Hepatocyte (in vitro differentiated cells): Measurements from ENCODE around the gene SIGLEC9. TPM values are rescaled to one million over a fixed set of nuclear protein-coding genes. Genes with fewer than 3 reads are reported as not detected.

Experiments used
- DNase-seq: peaks from one replicate; pipeline ENCODE4 v3.0.0-alpha.2; 2016; ENCODE audit warnings: low spot score
- H2AFZ ChIP-seq: fragments of 200-600 bp; sonication (generic); 2 replicates; pipeline ENCODE4 v1.6.0; 2016; ENCODE audit warnings: antibody characterized with exemption, mild to moderate bottlenecking
- H3K27ac ChIP-seq: fragments of 200-600 bp; sonication (generic); 2 replicates; pipeline ENCODE4 v1.5.1; 2016; ENCODE audit warnings: mild to moderate bottlenecking
- H3K27me3 ChIP-seq: fragments of 200-600 bp; sonication (generic); 2 replicates; pipeline ENCODE4 v1.6.1; 2016
- H3K36me3 ChIP-seq: fragments of 200-600 bp; sonication (generic); replicated peaks from 2 replicates; pipeline ENCODE4 v1.5.1; 2016; ENCODE audit warnings: low read depth; ENCODE audit not compliant: insufficient read depth
- H3K4me1 ChIP-seq: fragments of 200-600 bp; sonication (generic); 2 replicates; pipeline ENCODE4 v1.5.1; 2016; ENCODE audit warnings: mild to moderate bottlenecking, moderate library complexity; ENCODE audit not compliant: insufficient read depth
- H3K4me2 ChIP-seq: fragments of 200-600 bp; sonication (generic); 2 replicates; pipeline ENCODE4 v1.6.0; 2016
- H3K4me3 ChIP-seq: fragments of 200-600 bp; sonication (generic); 2 replicates; pipeline ENCODE4 v1.5.1; 2016; ENCODE audit warnings: mild to moderate bottlenecking
- H3K79me2 ChIP-seq: fragments of 200-600 bp; sonication (generic); 2 replicates; pipeline ENCODE4 v1.6.0; 2017; ENCODE audit warnings: mild to moderate bottlenecking
- H3K9me2 ChIP-seq: fragments of 200-600 bp; sonication (generic); replicated peaks from 2 replicates; pipeline ENCODE4 v1.6.0; 2017; ENCODE audit warnings: mild to moderate bottlenecking; ENCODE audit not compliant: insufficient read depth
- H3K9me3 ChIP-seq: fragments of 200-600 bp; sonication (generic); 2 replicates; pipeline ENCODE4 v1.5.1; 2016; ENCODE audit warnings: low read depth, mild to moderate bottlenecking
- H4K20me1 ChIP-seq: fragments of 200-600 bp; sonication (generic); 2 replicates; pipeline ENCODE4 v1.6.0; 2016; ENCODE audit warnings: mild to moderate bottlenecking; ENCODE audit not compliant: insufficient read depth, poor library complexity, severe bottlenecking
- CTCF ChIP-seq: fragments of 200-600 bp; sonication (generic); IDR thresholded peaks from 2 replicates; pipeline ENCODE4 v1.5.1; 2016; ENCODE audit warnings: antibody characterized with exemption, mild to moderate bottlenecking; ENCODE audit not compliant: poor library complexity
- EZH2 ChIP-seq: fragments of 200-600 bp; sonication (generic); IDR thresholded peaks from 2 replicates; pipeline ENCODE4 v1.6.1; 2016; ENCODE audit warnings: antibody characterized with exemption, mild to moderate bottlenecking, borderline replicate concordance
- EZH2phosphoT487 ChIP-seq: fragments of 200-600 bp; sonication (generic); IDR thresholded peaks from one replicate; pipeline ENCODE4 v1.6.1; 2018; ENCODE audit warnings: antibody characterized with exemption, mild to moderate bottlenecking, low read depth, moderate library complexity; ENCODE audit not compliant: unreplicated experiment, severe bottlenecking
- WGBS: methylation state at CpG from one replicate; pipeline ENCODE4 v1.1.6; 2016; ENCODE audit warnings: low lambda C conversion rate; ENCODE audit errors: missing lambda C conversion rate; 5-methylcytosine and 5-hydroxymethylcytosine counted together
- polyA plus RNA-seq: library from polyadenylated mRNA; unstranded; fragments of >200 nt; fragmentation: Nextera tagmentation; extraction: Ambion mirVana; gene quantifications from 2 replicates; pipeline ENCODE4 v1.2.1, GENCODE V29; 2016
- total RNA-seq: library from RNA; depleted of rRNA; stranded (reverse); fragments of >200 nt; gene quantifications from 2 replicates; pipeline ENCODE4 v1.2.3, GENCODE V29; 2014

Gene SIGLEC9
- total and polyA plus RNA-seq, 2 experiments from 2014 or later = 0.77 to 1.5 TPM

- H3K9me2 ChIP-seq = no peaks in the 10 kb centered on the region
These were observed 23.0 kb downstream of the SIGLEC9 start for GRCh38 chr19:51147663-51148062.

GRCh38 chr19:51148580-51148979 is 23.9 kb downstream of the SIGLEC9 start:
- Histone ChIP-seq H3K79me2 (no peaks in the 10 kb centered on the region), H3K27me3 (no peaks in the 10 kb centered on the region), H3K27ac (no peak overlapping the region), H3K9me2 (no peaks in the 10 kb centered on the region), H3K4me2 (no peak overlapping the region), H3K4me3 (no peak overlapping the region), H2AFZ (no peak overlapping the region), H4K20me1 (no peaks in the 10 kb centered on the region), H3K4me1 (no peaks in the 10 kb centered on the region), H3K9me3 (no peaks in the 10 kb centered on the region), H3K36me3 (no peaks in the 10 kb centered on the region)
- DNase-seq = no peak
- TF ChIP-seq EZH2phosphoT487 (no peak), CTCF (no peak), EZH2 (no peak)
- WGBS = 94% methylated on average over 3 of the region's 3 CpGs

More at GRCh38 chr19:51147663-51148062, 23.0 kb downstream of the SIGLEC9 start:
- no peak overlapping the region for H3K4me3 ChIP-seq
- no peaks in the 10 kb centered on the region for H3K27me3 ChIP-seq
- DNase-seq = no peak
- WGBS = 52% methylated on average over 1 of the region's 1 CpG
- H2AFZ ChIP-seq = no peak overlapping the region
- TF ChIP-seq EZH2phosphoT487 (no peak), CTCF (no peak), EZH2 (no peak)
- no peak overlapping the region for H3K27ac ChIP-seq
- H3K9me3 ChIP-seq = no peaks in the 10 kb centered on the region
- no peaks in the 10 kb centered on the region for H3K79me2 ChIP-seq
- H4K20me1 ChIP-seq = no peaks in the 10 kb centered on the region
- no peaks in the 10 kb centered on the region for H3K36me3 ChIP-seq
- H3K4me1 ChIP-seq = no peaks in the 10 kb centered on the region
- no peak overlapping the region for H3K4me2 ChIP-seq

- no peak overlapping the region for H2AFZ ChIP-seq
- H3K79me2 ChIP-seq = no peaks in the 10 kb centered on the region
- H3K4me3 ChIP-seq = no peak overlapping the region
- WGBS = 83% methylated on average over 3 of the region's 3 CpGs
- no peak overlapping the region for H3K27ac ChIP-seq
- H4K20me1 ChIP-seq = no peaks in the 10 kb centered on the region
- H3K36me3 ChIP-seq = no peaks in the 10 kb centered on the region
- H3K4me1 ChIP-seq = peaks cover under 1% of the 10 kb centered on the region
- no peak for DNase-seq
- TF ChIP-seq EZH2 = no peak
- TF ChIP-seq CTCF = no peak
- TF ChIP-seq EZH2phosphoT487 = no peak
- no peak overlapping the region for H3K4me2 ChIP-seq
- no peaks in the 10 kb centered on the region for H3K27me3 ChIP-seq
- no peaks in the 10 kb centered on the region for H3K9me2 ChIP-seq
- H3K9me3 ChIP-seq = no peaks in the 10 kb centered on the region
These were observed 25.9 kb downstream of the SIGLEC9 start for GRCh38 chr19:51150627-51151026.

GRCh38 chr19:51156710-51157109 is 32.0 kb downstream of the SIGLEC9 start:
- Histone ChIP-seq H3K4me3 (no peak overlapping the region), H3K9me3 (no peaks in the 10 kb centered on the region)

More at GRCh38 chr19:51156710-51157109, 32.0 kb downstream of the SIGLEC9 start:
- TF ChIP-seq EZH2 (no peak), EZH2phosphoT487 (no peak), CTCF (no peak)
- H3K9me2 ChIP-seq = no peaks in the 10 kb centered on the region
- no peaks in the 10 kb centered on the region for H3K36me3 ChIP-seq
- no peaks in the 10 kb centered on the region for H3K79me2 ChIP-seq
- H3K4me1 ChIP-seq = peaks cover 11% of the 10 kb centered on the region
- peaks cover 3% of the 10 kb centered on the region for H3K27me3 ChIP-seq
- H4K20me1 ChIP-seq = no peaks in the 10 kb centered on the region
- DNase-seq = peak; percentile 17
- 33% methylated on average over 2 of the region's 2 CpGs for WGBS
- no peak overlapping the region for H2AFZ ChIP-seq
- H3K4me2 ChIP-seq = no peak overlapping the region
- H3K27ac ChIP-seq = peak overlapping the region; percentile 24
